Stimulated activated CD4-positive, alpha-beta T cell treated with anti-CD3 and anti-CD28 coated beads, TNF-alpha, amount 100 ng/mL, for 1 hour (primary cell): ENCODE results near the gene NCAPH2.

Source experiments
- DNase-seq, 3 donors: peaks; one replicate each; pipeline ENCODE4 v3.0.0-alpha.2; 2020; ENCODE audit warnings: low read depth in 3 of 3, low spot score in 1 of 3

NCAPH2 gene

DNA sequence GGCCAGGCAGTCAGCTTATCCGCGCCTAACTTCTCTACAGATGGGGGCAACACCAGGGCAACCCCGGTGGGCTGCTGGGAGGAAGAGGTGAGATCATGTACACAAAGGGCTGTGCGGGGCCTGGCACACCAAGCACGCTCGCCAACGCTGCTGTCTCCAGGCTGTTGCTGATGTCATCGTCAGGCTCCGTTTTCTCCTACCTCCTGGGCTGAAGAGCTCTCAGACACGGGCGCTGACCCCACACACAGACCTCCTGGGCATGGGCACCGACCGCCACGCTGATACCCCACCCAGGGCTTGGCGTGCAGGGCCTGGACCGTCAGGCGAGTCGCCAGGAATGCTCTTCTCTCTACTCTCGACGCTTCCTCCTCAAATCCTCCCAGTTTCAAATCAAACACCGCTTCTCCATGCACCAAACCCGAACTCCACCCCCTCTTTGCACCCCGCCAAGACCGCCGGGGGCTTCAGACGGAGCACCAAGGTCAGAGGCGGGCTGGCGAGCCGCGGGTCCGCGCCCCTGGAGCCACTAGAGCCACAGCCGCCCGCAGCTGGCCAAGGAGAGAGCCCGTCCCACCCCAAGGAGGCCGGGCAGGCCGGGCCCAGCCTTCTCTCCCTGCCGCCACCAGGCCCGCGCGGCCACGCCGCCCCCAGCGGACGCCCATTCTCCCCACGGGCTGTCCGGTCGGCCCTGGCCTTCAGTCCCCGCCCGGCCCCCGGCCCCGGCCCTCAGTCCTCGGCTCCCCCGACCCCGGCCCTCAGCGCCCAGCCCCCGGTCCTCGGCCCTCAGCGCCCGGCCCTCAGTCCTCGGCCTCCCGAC, 34.0 kb upstream of the NCAPH2 start:
- no peak for DNase-seq

DNA sequence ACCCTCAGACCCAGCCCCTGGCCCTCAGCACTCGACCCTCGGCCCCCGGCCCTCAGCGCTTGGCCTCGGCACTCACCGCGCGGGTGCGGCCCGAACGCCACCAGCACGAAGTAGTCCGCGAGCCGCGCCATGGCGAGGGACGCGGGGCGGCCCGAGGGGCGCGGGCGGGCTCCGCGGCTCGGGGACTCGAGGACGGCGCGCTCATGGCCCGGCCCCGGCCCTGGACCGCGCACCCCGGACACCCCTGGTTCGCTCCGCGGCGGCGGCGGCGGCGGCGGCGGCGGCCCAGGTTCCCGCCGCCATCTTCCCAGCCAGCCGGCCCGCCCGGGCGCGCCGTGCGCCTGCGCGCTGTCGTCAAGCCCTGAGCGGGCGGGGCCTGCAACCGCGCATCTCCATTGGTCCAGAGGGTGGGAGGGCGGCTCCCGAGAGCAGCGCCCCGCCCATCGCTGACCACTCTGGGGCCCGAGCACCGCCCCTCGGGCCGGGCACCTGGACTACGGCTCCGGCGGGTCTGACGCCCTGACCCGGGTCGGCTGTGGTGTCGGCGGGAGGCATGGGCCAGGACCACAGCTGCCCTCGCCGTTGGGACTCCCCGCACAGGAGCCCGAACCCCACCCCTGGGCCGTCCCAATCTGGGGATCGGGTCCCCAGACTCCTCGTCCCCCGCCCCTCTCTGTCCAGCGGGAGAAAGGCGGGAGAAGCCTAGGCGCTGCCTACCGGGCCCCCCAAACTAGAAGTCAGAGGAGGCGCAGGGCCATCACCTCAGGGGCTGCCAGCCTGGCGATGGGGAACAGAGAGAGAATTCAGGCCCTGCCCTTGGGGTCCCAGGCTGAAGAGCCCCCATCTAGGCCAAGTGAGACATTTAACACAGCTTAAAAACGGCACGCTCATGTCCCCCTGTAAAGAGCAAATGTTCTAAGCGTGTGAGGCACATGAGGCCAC, 33.0 kb upstream of the NCAPH2 start, which contains the start of gene SBF1:
SBF1 (minus strand) TSS at position 326 of the 942 bp plus-strand sequence; CDS start at position 131, 195 bp downstream.
- DNase-seq, result peak; percentile 64 to 83 (median 73)

DNA sequence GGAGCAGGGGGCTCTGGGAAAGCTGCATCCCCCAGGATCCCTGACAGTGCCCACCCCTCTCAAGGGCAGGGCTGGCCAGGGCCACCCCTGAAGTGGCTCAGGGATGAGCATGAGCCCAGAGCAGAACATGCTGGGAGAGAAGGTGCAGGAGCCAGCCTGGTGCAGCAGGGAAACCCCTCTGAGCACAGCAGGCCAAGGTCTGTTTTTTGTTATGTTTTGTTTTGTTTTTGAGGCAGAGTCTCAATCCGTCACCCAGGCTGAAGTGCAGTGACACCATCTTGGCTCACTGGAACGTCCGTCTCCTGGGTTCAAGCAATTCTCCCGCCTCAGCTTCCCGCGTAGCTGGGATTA, 32.4 kb upstream of the NCAPH2 start:
- no peak for DNase-seq

DNA sequence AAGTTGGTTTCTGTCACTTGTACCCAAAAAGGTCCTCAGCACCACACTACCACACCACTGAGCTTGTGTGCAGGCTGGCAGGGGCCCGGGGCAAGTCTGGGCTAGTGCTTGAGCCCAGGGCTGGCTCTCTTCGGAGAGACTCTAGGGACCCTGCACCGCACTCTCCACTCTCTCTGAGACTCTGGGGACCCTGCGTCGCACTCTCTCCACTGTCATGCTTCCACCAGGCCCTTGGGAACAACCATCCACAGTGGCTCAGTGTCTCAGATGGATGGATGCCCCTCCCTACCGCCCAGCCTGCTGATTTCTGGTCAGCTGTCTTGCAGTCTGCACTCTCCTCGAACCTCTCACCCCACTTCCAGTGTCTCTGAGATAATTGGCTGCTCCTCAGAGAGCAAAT, 31.2 kb upstream of the NCAPH2 start:
- no peak for DNase-seq

DNA sequence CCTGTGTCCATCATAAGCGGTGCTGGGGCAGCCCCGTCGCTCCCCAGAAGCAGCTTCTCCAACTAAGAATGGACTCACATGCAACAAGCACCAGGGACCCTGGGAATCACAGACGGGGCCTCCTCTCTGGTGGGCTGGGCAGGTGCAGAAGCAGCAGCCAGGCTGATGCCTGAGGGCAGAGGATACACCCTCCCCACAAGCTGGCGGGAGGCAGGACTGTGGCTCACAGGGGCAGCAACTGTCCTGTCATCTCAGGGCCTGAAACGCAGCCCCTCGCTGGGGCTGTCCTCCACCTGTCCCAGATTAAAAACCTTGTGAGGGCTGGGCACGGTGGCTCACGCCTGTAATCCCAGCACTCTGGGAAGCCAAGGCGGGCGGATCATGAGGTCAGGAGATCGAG, 30.1 kb upstream of the NCAPH2 start:
- DNase-seq, result no peak

DNA sequence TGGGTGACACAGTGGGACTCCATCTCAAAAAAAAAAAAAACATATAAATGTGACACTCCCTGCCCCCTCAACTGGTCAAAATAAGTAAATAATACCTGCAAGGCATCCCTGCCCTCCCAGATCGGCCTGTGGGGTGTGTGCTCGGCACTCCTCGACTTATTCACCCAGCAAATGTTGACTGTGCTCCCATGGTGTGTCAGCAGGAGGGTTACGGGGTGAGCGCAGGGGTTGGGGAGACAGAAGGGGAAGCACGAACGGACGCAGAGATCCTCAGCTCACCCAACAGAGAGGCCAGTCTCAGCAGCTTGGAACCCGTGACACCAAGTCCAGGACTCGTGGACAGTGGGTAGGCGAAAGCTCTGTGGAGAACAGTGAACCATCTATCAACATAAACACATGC, 28.3 kb upstream of the NCAPH2 start:
- DNase-seq, result no peak

DNA sequence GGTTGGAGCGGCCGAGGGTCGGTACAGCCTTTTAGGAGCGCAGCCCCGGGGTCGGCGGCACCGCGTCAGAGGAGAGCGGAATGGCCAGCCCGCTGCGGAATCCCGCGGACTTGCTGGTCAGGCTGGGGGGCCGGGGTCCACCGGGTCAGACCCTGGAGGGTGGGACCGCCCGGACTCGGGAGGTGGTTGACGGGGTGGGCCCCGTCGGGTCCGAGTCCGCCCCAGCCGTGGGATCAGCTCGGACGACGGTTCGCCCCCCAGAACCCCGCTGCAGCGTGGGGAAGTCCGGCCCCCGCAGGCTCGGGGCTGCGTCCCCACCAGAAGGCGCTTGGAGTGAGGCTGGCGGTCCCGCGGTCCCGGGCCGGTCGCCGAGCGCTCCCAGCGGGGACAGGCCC, 27.0 kb upstream of the NCAPH2 start:
- DNase-seq, result no peak

DNA sequence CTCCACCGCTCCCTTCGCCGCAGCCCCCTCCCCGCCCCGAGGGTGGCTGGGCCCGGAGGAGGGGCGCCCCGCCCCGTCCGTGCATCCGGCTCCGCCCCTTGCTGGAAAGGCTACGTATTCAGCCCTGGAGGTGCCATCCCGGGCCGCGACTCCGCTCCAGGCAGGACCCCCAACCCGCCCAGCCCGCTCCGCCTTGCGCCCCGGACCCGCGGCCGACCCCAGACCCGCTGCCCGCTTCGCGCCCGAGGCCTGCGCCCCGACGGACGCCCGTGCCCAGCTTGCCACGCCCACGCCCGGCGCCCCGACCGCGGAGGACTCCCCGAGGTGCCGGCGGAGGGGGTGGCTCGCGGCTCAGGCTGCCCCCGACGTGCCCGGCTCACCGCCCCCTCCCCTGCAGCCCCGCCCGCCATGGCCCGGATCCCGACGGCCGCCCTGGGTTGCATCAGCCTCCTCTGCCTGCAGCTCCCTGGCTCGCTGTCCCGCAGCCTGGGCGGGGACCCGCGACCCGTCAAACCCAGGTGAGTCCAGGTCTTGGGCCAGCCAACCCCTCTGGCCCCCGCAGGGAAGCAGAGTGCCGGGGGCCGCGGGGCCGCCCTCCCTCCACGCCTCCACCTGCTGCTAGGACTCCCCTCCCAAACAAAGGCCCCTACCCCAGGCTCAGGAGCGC, 26.5 kb upstream of the NCAPH2 start, which contains the start of gene ADM2:
ADM2 (plus strand) TSS at position 104 of the 667 bp plus-strand sequence; CDS start at position 409, 305 bp downstream.
- DNase-seq, result peak; percentile 28 to 61 (median 41)

DNA sequence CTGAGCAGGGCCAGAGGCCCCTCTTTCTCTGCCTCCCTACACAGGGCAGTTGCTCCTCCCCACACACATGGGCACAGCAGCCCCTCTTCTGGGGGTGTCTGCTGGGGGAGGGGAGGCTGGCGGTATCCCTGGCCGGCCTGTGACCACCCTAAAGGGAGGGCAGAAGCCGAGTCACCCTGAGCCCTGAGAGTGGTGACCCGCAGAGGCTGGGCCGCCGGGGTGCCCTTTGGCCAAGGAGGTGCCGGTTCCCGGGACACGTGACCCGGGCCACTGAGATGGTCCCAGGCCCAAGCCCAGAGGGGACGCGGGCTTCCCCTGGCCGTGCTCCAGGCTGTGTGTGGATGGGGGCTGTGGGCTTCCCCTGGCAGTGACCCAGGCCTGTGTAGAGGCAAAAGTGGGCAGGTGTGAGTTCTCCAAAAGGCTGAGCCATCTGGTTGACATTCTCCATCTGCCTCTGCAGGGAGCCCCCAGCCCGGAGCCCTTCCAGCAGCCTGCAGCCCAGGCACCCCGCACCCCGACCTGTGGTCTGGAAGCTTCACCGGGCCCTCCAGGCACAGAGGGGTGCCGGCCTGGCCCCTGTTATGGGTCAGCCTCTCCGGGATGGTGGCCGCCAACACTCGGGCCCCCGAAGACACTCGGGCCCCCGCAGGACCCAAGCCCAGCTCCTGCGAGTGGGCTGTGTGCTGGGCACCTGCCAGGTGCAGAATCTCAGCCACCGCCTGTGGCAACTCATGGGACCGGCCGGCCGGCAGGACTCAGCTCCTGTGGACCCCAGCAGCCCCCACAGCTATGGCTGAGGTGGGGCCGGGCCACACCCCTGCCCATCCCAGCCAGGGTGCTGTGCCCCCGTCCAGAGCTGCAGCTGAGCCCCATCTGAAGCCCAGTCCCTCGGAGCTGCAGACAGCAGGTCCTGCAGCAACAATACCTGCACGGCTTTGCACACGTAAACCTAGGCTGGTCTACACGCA, 25.6 kb upstream of the NCAPH2 start:
- no peak for DNase-seq

DNA sequence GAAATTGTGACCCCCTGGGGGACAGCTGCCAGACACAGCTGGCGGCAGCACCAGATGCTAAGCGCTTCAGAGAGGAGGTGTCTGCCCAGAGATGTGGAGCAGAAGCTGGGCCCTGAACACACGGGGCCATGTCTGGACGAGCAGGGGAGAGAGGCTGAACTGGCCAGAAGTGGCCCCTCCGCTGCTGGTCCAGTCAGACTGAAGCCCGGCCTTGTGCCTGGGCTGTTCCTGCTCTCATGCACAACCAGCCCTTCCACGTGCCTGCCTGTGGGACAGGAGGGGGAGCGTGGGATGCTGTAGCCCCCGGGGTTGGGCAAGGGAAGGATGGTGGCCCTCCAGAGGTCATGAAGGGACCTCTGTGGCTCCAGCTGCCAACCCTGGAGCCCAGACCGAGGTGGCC, 24.9 kb upstream of the NCAPH2 start:
- DNase-seq, result no peak

DNA sequence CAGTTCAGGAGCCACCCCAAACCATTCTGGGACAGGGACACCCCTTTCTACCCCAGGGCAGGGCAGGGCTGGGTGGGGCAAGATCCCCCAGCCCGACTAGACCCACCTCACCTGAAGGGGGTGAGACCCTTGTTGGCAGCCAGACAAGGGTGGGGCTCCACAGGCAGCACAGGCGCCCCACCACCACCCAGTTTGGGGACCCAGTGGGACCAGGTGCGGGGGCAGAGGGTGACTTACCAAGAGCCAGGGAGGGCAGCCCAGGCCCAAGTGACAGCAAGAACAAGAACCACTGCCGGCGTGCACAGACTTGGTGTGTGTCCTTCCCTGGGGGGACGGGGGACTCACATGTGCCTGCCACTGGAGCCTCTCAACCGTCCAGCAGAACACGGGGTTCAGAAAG, 24.5 kb upstream of the NCAPH2 start:
- DNase-seq, result no peak

DNA sequence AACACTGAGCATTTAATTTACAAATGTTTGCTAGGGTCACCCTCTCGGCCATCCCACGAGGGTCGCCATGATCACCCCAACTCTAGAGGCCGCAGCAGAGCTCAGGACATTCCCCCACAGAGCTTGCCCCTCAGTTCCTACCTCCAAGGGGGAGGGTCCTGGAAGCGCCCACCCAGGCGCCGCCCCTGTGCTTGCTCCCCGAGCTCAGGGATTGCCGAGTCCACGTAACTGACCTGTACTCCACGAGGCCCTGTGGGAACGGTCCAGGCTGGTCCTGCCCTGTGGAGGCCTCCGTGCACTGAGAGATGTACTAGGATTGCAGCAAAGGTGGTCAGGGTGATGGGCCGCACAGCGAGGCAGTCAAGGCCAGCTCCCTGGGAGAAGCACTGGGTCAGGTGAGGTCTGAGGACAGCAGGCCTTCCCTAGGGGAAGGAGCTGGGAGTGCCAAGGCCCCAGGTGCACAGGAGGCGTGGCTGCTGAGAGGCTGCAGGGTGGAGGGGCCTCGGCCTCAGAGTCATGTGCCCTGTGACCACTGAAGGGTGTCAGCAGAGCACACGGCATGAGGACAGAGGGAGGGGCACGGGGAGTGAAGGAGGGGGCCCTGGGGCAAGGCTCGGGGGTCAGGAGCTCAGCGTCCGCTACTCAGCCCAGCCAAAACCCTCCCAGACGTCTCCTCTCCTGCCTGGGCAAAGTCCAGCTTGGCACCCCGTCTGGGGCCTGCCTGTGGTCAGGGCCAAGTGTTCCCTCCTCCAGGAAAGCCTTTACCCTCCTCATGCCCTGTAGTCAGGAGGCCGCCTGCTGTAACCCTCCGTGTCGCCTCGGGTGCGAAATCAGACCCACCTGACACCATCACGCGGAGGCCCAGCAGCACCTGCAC, 23.8 kb upstream of the NCAPH2 start:
- DNase-seq, result no peak

DNA sequence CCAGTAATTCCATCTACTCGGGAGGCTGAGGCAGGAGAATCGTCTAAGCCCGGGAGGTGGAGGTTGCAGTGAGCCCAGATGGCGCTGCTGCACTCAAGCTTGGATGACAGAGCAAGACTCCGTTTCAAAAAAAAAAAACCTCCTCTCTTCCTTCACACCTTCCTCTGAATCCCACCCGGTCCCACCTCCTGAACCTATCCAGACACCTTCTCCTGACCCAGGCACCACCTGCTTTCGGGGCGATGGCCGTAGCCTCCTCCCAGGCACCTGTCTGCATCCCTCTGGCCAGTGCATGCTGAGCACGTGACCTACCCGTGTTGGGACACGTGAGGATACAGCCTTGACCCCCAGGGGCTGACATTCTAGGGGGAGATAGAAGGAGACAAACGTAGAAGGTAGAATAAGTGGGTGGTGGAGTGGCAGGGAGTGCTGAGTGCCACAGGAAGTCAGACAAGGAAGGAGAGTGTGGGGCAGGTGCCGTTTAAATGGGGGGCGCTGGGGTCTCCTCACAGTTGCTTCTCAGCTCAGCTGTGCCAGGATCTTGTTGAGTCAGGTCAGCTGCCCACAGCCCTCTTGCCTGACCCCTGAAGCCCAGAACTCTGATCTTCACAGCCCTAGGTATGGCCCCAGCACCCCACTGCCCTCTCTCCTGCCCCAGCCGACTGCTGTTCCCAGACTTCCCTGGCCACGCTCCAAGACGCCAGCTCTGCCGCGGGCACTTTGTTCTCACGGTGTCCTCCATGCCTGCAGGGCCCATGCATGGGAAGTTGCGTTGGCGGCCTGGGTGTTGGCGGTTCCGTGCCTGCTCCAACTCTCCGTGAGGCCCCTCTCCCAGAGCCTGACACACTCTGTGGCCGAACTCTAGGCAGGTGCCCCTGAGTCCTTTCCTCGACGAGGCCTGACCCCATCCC, 22.5 kb upstream of the NCAPH2 start:
- no peak for DNase-seq

DNA sequence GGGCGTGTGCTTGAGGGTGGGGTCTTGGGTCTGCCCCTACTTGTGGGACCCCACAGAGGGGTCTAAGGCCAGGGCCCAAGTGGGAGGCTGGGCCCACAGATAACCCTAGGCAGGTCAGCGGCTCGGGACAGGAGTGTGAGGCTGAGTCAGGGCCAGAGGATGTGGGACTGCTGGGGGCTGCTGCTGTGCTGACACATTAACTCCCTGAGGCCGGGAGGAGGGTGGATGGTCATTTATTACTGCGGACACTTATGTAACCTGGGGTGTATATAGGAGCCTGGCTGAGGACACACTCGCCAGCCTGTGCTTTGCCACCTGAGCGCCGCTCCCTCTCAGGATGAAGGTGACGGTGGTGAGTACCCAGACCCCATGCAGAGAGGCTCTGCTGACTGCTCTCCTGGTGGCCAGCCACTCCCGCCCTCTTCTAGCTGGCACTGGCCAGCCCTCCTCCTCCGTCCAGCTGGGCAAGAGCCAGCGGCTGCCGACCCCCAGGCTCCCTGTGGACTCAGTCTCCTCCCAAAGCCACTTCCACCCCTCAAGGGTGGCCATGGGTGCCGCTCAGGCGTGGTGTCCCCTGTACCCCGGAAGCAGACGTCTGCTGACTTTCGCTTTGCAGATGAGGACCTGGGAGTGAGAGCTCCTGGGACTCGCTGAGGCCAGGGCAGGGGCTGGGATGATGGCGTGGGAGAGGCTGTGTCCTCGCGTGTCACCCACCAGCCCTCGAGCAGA, 21.3 kb upstream of the NCAPH2 start, which contains the start of gene MIOX:
MIOX (plus strand) TSS at position 299 of the 729 bp plus-strand sequence; CDS start at position 338, 39 bp downstream.
- DNase-seq, result no peak

DNA sequence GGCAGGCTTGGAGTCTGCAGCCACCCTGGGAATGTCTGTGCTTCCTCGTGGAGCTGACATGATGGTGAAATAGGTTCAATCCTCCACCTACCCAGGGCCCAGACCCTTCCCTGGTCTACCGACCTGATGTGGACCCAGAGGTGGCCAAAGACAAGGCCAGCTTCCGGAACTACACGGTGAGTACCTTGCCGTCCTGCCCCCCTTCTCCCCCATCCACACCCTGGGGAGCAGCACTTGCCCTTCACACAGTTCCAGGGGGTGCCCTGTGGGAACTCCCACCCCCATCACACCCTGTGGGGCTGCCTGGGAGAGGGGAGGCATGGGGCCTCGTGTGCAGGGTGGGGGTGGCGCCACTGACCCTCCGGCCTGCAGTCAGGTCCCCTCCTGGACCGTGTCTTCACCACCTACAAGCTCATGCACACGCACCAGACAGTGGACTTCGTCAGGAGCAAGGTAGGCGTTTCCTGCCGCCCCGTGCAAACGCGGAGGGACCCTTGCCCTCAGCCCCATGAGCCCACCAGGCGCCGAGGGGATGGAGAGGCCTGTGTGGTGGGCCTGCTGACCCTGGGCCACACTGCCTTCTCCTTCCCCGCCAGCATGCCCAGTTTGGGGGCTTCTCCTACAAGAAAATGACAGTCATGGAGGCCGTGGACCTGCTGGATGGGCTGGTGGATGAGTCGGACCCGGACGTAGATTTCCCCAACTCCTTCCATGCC, 20.6 kb upstream of the NCAPH2 start:
- no peak for DNase-seq

DNA sequence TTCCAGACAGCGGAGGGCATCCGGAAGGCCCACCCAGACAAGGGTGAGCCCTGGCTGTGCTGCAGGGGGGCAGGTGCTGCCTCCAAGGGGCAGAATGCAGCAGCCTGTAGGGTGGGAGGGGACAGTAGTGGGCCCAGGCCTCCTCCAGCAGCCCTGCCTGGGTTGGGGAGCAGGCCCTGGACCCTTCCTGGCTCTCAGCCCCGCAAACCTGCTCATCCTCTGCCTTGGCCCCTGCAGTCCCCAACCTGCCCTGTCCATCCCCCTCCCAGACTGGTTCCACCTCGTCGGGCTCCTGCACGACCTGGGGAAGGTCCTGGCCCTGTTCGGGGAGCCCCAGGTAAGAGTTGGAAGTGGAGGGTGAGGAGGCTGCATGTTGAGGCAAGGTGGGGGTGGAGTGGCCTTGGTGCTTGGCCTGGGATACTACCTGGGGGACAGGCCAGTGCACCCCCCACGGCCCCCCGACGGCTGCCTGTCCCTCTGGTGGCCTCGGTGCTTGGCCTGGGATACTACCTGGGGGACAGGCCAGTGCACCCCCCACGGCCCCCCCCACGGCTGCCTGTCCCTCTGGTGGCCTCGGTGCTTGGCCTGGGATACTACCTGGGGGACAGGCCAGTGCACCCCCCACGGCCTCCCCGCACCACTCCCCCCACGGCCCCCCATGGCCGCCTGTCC, 19.9 kb upstream of the NCAPH2 start:
- no peak for DNase-seq
